ENCODE results near the gene SLC39A11.

The SLC39A11 gene

GRCh38 chr17:72635034-72635635 lies 457.4 kb downstream of the SLC39A11 start:
- no peak for DNase-seq

- no peak for DNase-seq
Measured at GRCh38 chr17:72634621-72635020, 457.9 kb downstream of the SLC39A11 start.

- DNase-seq, result peak; percentile 68 to 76
Measured at GRCh38 chr17:72631949-72632684, 460.4 kb downstream of the SLC39A11 start.

GRCh38 chr17:72631568-72631948 lies 460.9 kb downstream of the SLC39A11 start:
- peak; percentile 48 to 63 for DNase-seq

GRCh38 chr17:72624652-72625051 lies 467.8 kb downstream of the SLC39A11 start:
- DNase-seq, result no peak

- no peak for DNase-seq
Measured at GRCh38 chr17:72624226-72624625, 468.3 kb downstream of the SLC39A11 start.

- no peak for DNase-seq
Measured at GRCh38 chr17:72622661-72623433, 469.6 kb downstream of the SLC39A11 start.

- no peak for DNase-seq
Measured at GRCh38 chr17:72619976-72620650, 472.4 kb downstream of the SLC39A11 start.

GRCh38 chr17:72618001-72618509 lies 474.4 kb downstream of the SLC39A11 start:
- DNase-seq, result peak; percentile 24 to 37

GRCh38 chr17:72617557-72617956 lies 474.9 kb downstream of the SLC39A11 start:
- DNase-seq, result no peak

- no peak for DNase-seq
Measured at GRCh38 chr17:72616447-72616846, 476.0 kb downstream of the SLC39A11 start.

- no peak for DNase-seq
Measured at GRCh38 chr17:72615627-72615991, 476.9 kb downstream of the SLC39A11 start.

- no peak for DNase-seq
Measured at GRCh38 chr17:72614871-72615626, 477.4 kb downstream of the SLC39A11 start.

- no peak for DNase-seq
Measured at GRCh38 chr17:72614476-72614870, 478.0 kb downstream of the SLC39A11 start.

GRCh38 chr17:72613806-72614292 lies 478.6 kb downstream of the SLC39A11 start:
- DNase-seq, result no peak

GRCh38 chr17:72613396-72613795 lies 479.1 kb downstream of the SLC39A11 start:
- no peak for DNase-seq

- no peak for DNase-seq
Measured at GRCh38 chr17:72611172-72611571, 481.3 kb downstream of the SLC39A11 start.

GRCh38 chr17:72609501-72609900 lies 483.0 kb downstream of the SLC39A11 start:
- DNase-seq, result no peak

- no peak for DNase-seq
Measured at GRCh38 chr17:72608436-72608835, 484.1 kb downstream of the SLC39A11 start.

GRCh38 chr17:72606656-72607055 lies 485.8 kb downstream of the SLC39A11 start:
- DNase-seq, result no peak

- no peak for DNase-seq
Measured at GRCh38 chr17:72605543-72605942, 486.9 kb downstream of the SLC39A11 start.

- no peak for DNase-seq
Measured at GRCh38 chr17:72604518-72604917, 488.0 kb downstream of the SLC39A11 start.
